H1 (cell line): ENCODE results near the gene FXYD3. TPM values are rescaled to one million over a fixed set of nuclear protein-coding genes. Genes with fewer than 3 reads are reported as not detected.

Experiments
- CTCF ChIA-PET: fragments of 300-600 bp; sonication (Branson Sonifier 250); formaldehyde crosslinking; loops from one replicate; lab custom pipeline; 2021; ENCODE audit not compliant: partially characterized antibody; lab: Charles Lee
- POLR2A ChIA-PET: fragments of 300-600 bp; sonication (Branson Sonifier 250); formaldehyde crosslinking; loops from one replicate; lab custom pipeline; 2021; ENCODE audit warnings: inconsistent platforms; ENCODE audit not compliant: partially characterized antibody; lab: Charles Lee
- DNase-seq, 2 experiments: peaks; one replicate each; pipeline versions ENCODE4 v3.0.0 to v3.0.0-alpha.2; 2010 to 2022; ENCODE audit warnings: low spot score in 2 of 2, low read depth in 1 of 2, mixed read lengths in 1 of 2
- FAIRE-seq: peaks from 2 replicates; lab custom pipeline; 2011; peaks lifted over from hg19 to GRCh38; lab: Jason Lieb, UNC
- H2AFZ ChIP-seq: 2 replicates; pipeline ENCODE4 v1.8.1; 2012; ENCODE audit warnings: low read length, inconsistent platforms
- H2AK5ac ChIP-seq: 2 replicates; pipeline ENCODE4 v1.6.1; 2013; ENCODE audit warnings: low read depth, low read length
- H2BK120ac ChIP-seq: replicated peaks from 2 replicates; pipeline ENCODE3; 2013; ENCODE audit warnings: low read depth, low read length, inconsistent platforms
- H2BK12ac ChIP-seq: 2 replicates; pipeline ENCODE4 v1.6.1; 2013; ENCODE audit warnings: low read depth, low read length
- H2BK15ac ChIP-seq: 2 replicates; pipeline ENCODE4 v1.6.1; 2013; ENCODE audit warnings: low read length
- H2BK20ac ChIP-seq: 2 replicates; pipeline ENCODE4 v1.6.1; 2013; ENCODE audit warnings: low read length
- H2BK5ac ChIP-seq: 2 replicates; pipeline ENCODE4 v1.6.1; 2013; ENCODE audit warnings: low read depth, low read length
- H3K14ac ChIP-seq: 2 replicates; pipeline ENCODE4 v1.6.1; 2013; ENCODE audit warnings: inconsistent platforms; ENCODE audit not compliant: insufficient read length
- H3K18ac ChIP-seq: 2 replicates; pipeline ENCODE4 v1.6.1; 2013; ENCODE audit warnings: low read length; ENCODE audit errors: extremely low read depth
- H3K23ac ChIP-seq: 2 replicates; pipeline ENCODE4 v1.6.1; 2013; ENCODE audit warnings: inconsistent platforms; ENCODE audit not compliant: insufficient read length
- H3K23me2 ChIP-seq: 2 replicates; pipeline ENCODE4 v1.6.1; 2013; ENCODE audit warnings: low read depth, low read length
- H3K27ac ChIP-seq: 2 replicates; pipeline ENCODE4 v1.6.1; 2011; ENCODE audit warnings: low read depth, low read length, inconsistent platforms
- H3K27me3 ChIP-seq, 4 experiments: replicated peaks in 1 of 4; 1 replicate in 1 of 4; 2 replicates in 3 of 4; pipeline versions ENCODE4 v1.6.1 to v1.8.1; 2011 to 2013; ENCODE audit warnings: low read length in 3 of 4, mild to moderate bottlenecking in 3 of 4, inconsistent platforms in 2 of 4, mixed read lengths in 2 of 4, moderate library complexity in 1 of 4; ENCODE audit not compliant: control insufficient read depth in 3 of 4, insufficient read depth in 3 of 4; ENCODE audit errors: extremely low read depth in 1 of 4
- H3K36me3 ChIP-seq, 4 experiments: 2 replicates each; pipeline versions ENCODE4 v1.6.1 to v1.8.1; 2011 to 2013; ENCODE audit warnings: mild to moderate bottlenecking in 4 of 4, low read length in 3 of 4, moderate library complexity in 2 of 4, control low read depth in 1 of 4, inconsistent platforms in 1 of 4; ENCODE audit not compliant: insufficient read depth in 4 of 4, control insufficient read depth in 2 of 4
- H3K4ac ChIP-seq: replicated peaks from 2 replicates; pipeline ENCODE3; 2013; ENCODE audit warnings: low read length, low read depth, mixed read lengths, inconsistent platforms; ENCODE audit not compliant: insufficient read length
- H3K4me1 ChIP-seq, 4 experiments: replicated peaks in 1 of 4; 1 replicate in 1 of 4; 2 replicates in 3 of 4; pipeline versions ENCODE4 v1.6.1 to v1.8.1; 2011 to 2013; ENCODE audit warnings: low read length in 3 of 4, inconsistent platforms in 2 of 4, mixed read lengths in 1 of 4; ENCODE audit not compliant: insufficient read depth in 4 of 4, control insufficient read depth in 3 of 4
- H3K4me2 ChIP-seq, 2 experiments: 2 replicates each; pipeline versions ENCODE4 v1.6.1 to v1.8.1; 2011 to 2013; ENCODE audit warnings: low read depth in 2 of 2, low read length in 2 of 2, control low read depth in 1 of 2, inconsistent platforms in 1 of 2, mild to moderate bottlenecking in 1 of 2; ENCODE audit not compliant: insufficient read depth in 1 of 2
- H3K4me3 ChIP-seq, 4 experiments: fragments of 200-600, 300-600 bp in 1 of 4; sonication (generic), shearing (Covaris generic), sonication (Bioruptor Twin) in 1 of 4; 2 replicates each; pipeline versions ENCODE4 v1.5.1 to v1.8.1; 2011 to 2016; ENCODE audit warnings: low read length in 4 of 4, low read depth in 3 of 4, control low read depth in 2 of 4, inconsistent platforms in 2 of 4, mild to moderate bottlenecking in 2 of 4, mixed read lengths in 1 of 4, moderate library complexity in 1 of 4; ENCODE audit not compliant: insufficient read depth in 2 of 4; ENCODE audit errors: extremely low read depth in 1 of 4
- H3K56ac ChIP-seq: replicated peaks from 2 replicates; pipeline ENCODE3; 2013; ENCODE audit warnings: low read depth, mild to moderate bottlenecking, mixed read lengths, low read length, inconsistent platforms; ENCODE audit not compliant: insufficient read length
- H3K79me1 ChIP-seq: 2 replicates; pipeline ENCODE4 v1.6.1; 2013; ENCODE audit warnings: low read depth, low read length, control low read depth
- H3K79me2 ChIP-seq, 2 experiments: 2 replicates each; pipeline versions ENCODE4 v1.6.1 to v1.8.1; 2012 to 2013; ENCODE audit warnings: low read length in 2 of 2, mild to moderate bottlenecking in 2 of 2, inconsistent platforms in 1 of 2; ENCODE audit not compliant: insufficient read depth in 2 of 2, control insufficient read depth in 1 of 2
- H3K9ac ChIP-seq, 4 experiments: replicated peaks in 1 of 4; 1 replicate in 1 of 4; 2 replicates in 3 of 4; pipeline versions ENCODE4 v1.6.1 to v1.8.1; 2011 to 2013; ENCODE audit warnings: low read depth in 3 of 4, low read length in 3 of 4, control low read depth in 2 of 4, mild to moderate bottlenecking in 2 of 4, moderate library complexity in 2 of 4, inconsistent platforms in 1 of 4; ENCODE audit errors: extremely low read depth in 1 of 4
- H3K9me3 ChIP-seq, 2 experiments: 2 replicates each; pipeline versions ENCODE4 v1.6.1 to v1.8.1; 2012 to 2013; ENCODE audit warnings: mild to moderate bottlenecking in 2 of 2, moderate library complexity in 2 of 2, control low read depth in 1 of 2, inconsistent platforms in 1 of 2, low read depth in 1 of 2, low read length in 1 of 2, mixed read lengths in 1 of 2; ENCODE audit not compliant: insufficient read depth in 2 of 2
- H4K20me1 ChIP-seq, 2 experiments: replicated peaks in 1 of 2; 2 replicates each; pipeline versions ENCODE3 to v1.8.1; 2011 to 2013; ENCODE audit warnings: inconsistent platforms in 2 of 2, low read length in 2 of 2, mild to moderate bottlenecking in 1 of 2; ENCODE audit not compliant: insufficient read depth in 2 of 2, control insufficient read depth in 1 of 2
- H4K5ac ChIP-seq: 2 replicates; pipeline ENCODE4 v1.6.1; 2013; ENCODE audit warnings: low read length, low read depth, mixed read lengths, inconsistent platforms; ENCODE audit not compliant: insufficient read length
- H4K8ac ChIP-seq: 2 replicates; pipeline ENCODE4 v1.8.0; 2013; ENCODE audit warnings: mild to moderate bottlenecking, moderate library complexity, low read length, inconsistent platforms; ENCODE audit not compliant: insufficient read depth; ENCODE audit errors: extremely low read depth
- H4K91ac ChIP-seq: replicated peaks from 2 replicates; pipeline ENCODE3; 2013; ENCODE audit warnings: low read length, mixed read lengths, inconsistent platforms; ENCODE audit not compliant: insufficient read length
- ATF2 ChIP-seq: IDR thresholded peaks from 2 replicates; pipeline ENCODE4 v1.6.1; 2012; ENCODE audit warnings: low read length, inconsistent platforms
- E2F6 ChIP-seq: IDR thresholded peaks from 2 replicates; pipeline ENCODE4 v1.6.1; 2012; ENCODE audit warnings: inconsistent platforms
- HDAC6 ChIP-seq: IDR thresholded peaks from one replicate; pipeline ENCODE4 v1.7.1; 2012; ENCODE audit warnings: low read depth, mild to moderate bottlenecking, inconsistent platforms, low read length, moderate library complexity
- MAFK ChIP-seq: IDR thresholded peaks from 2 replicates; pipeline ENCODE4 v1.6.1; 2012; ENCODE audit warnings: low read depth, mild to moderate bottlenecking, improper control_type of control experiment, low read length
- RBBP5 ChIP-seq: IDR thresholded peaks from 2 replicates; pipeline ENCODE4 v1.7.1; 2012; ENCODE audit warnings: low read depth, mild to moderate bottlenecking, inconsistent platforms, low read length, moderate library complexity, borderline replicate concordance
- SUZ12 ChIP-seq: fragments of 200-600 bp; sonication (generic); IDR thresholded peaks from 2 replicates; pipeline ENCODE4 v1.6.1; 2012; ENCODE audit warnings: mild to moderate bottlenecking, inconsistent platforms, low read length, moderate library complexity, mixed read lengths
- WGBS, 2 experiments: shearing (Covaris generic) in 1 of 2; methylation state at CpG; one replicate each; pipeline versions ENCODE4 v1.1.6 to v1.1.7; 2013 to 2015; ENCODE audit warnings: low lambda C conversion rate in 2 of 2, mixed read lengths in 2 of 2, inconsistent platforms in 1 of 2, low coverage in 1 of 2, missing lambda C conversion rate in 1 of 2; ENCODE audit not compliant: insufficient replicate concordance in 2 of 2, insufficient coverage in 1 of 2, insufficient read length in 1 of 2; ENCODE audit errors: extremely low coverage in 1 of 2, missing lambda C conversion rate in 1 of 2; 5-methylcytosine and 5-hydroxymethylcytosine counted together
- polyA plus RNA-seq, 7 experiments: library from polyadenylated mRNA; depleted of rRNA in 3 of 7; stranded (reverse) in 5 of 7; unstranded in 2 of 7; fragments of >200 nt in 5 of 7; fragments of 200-250 nt in 2 of 7; gene quantifications; 1 replicate in 5 of 7; 2 replicates in 1 of 7; 4 replicates in 1 of 7; pipeline versions ENCODE4 v1.2.1 to v1.2.3, GENCODE V29; 2011 to 2013; ENCODE audit warnings: missing spikeins in 2 of 7, mixed read lengths in 2 of 7
- total RNA-seq: library from RNA; stranded (reverse); fragmentation: NEBNext Ultra II Directional; extraction: Animal tissue kit (Norgen Biotek cat#: 25700); gene quantifications from 2 replicates; pipeline ENCODE4 v1.2.1, GENCODE V29; 2021

FXYD3 gene
- total and polyA plus RNA-seq, 2 of the 8 experiments (the other 6 are each of a cell fraction or from before 2014, with no cell fraction given): 0.33 TPM; not detected in 1

GRCh38 chr19:35167251-35168119 is 51.9 kb downstream of the FXYD3 start:
- no peak overlapping the region for H3K4ac ChIP-seq
- H3K9me3 ChIP-seq: 0 out of 4 replicates have a peak, but pooled peaks cover 0 to 2% of the 10 kb centered on the region in 2 experiments
- peaks cover 0 to 3% of the 10 kb centered on the region in 2 experiments for H4K20me1 ChIP-seq
- no peak overlapping the region for H2BK12ac ChIP-seq
- H3K79me2 ChIP-seq: no peaks in the 10 kb centered on the region
- no peak overlapping the region for H3K14ac ChIP-seq
- H3K79me1 ChIP-seq: no peaks in the 10 kb centered on the region; the same call in 1 of the 2 replicates
- no peak for DNase-seq
- H2BK5ac ChIP-seq: no peak overlapping the region
- no peaks in the 10 kb centered on the region for H3K4me1 ChIP-seq
- H3K23ac ChIP-seq: no peak overlapping the region
- no peak overlapping the region for H3K56ac ChIP-seq
- CTCF ChIA-PET: interaction anchor here (0.6 to 3.2 kb wide), 9 partner anchors 11 to 112 kb away, joined by 3 to 16 read pairs (median 4); partner anchors contain the start of gene FXYD5
- no peak overlapping the region for H4K5ac ChIP-seq
- H4K91ac ChIP-seq: no peak overlapping the region
- H3K9ac ChIP-seq: no peak overlapping the region
- peaks cover 5 to 44% (median 28%) of the 10 kb centered on the region in 4 experiments; a peak in 7 of 8 replicates for H3K36me3 ChIP-seq
- WGBS, 2 experiments: 84% methylated on average over 5 of the region's 5 CpGs; no CpG with 5 or more reads in 1 of the 2 experiments
- H2BK20ac ChIP-seq: no peak overlapping the region
- no peak overlapping the region for H2AFZ ChIP-seq
- no peak overlapping the region for H2BK120ac ChIP-seq
- H3K23me2 ChIP-seq: no peaks in the 10 kb centered on the region
- H3K18ac ChIP-seq: no peak overlapping the region
- H2AK5ac ChIP-seq: no peak overlapping the region
- no peak overlapping the region for H3K4me3 ChIP-seq
- no peaks in the 10 kb centered on the region for H3K27me3 ChIP-seq
- FAIRE-seq: no peak
- POLR2A ChIA-PET: interaction anchor here (0.6 to 1.9 kb wide), 8 partner anchors 8 to 132 kb away, joined by 3 to 8 read pairs (median 4); partner anchors contain the start of gene FXYD5
- no peak overlapping the region for H2BK15ac ChIP-seq
- H3K27ac ChIP-seq: no peak overlapping the region
- no peak overlapping the region for H3K4me2 ChIP-seq
- H4K8ac ChIP-seq: no peak overlapping the region
- TF ChIP-seq RBBP5 (no peak), ATF2 (no peak), MAFK (no peak), SUZ12 (no peak), HDAC6 (no peak), E2F6 (no peak)
